ENCODE results near the gene IRAK2. TPM values are rescaled to one million over a fixed set of nuclear protein-coding genes. Genes with fewer than 3 reads are reported as not detected.
"Not testable (repeated sequence)": the region's sequence is repeated elsewhere in the genome, so short reads cannot be mapped to it uniquely, and the experiment has no call there.

Gene IRAK2
- total RNA-seq, 1 donor from 2014 or later = 2.0 TPM

GRCh38 chr3:10155658-10156057, 9.1 kb upstream of the IRAK2 start:
- Mint-ChIP-seq H3K9me3 (ENCODE audit: unreplicated experiment) (peaks cover 3% of the 10 kb centered on the region), H3K36me3 (ENCODE audit: low read depth, unreplicated experiment) (peaks cover 9% of the 10 kb centered on the region), H3K4me3 (ENCODE audit: unreplicated experiment) (no peak overlapping the region), H3K4me1 (ENCODE audit: low read depth, unreplicated experiment) (no peaks in the 10 kb centered on the region), H3K27me3 (ENCODE audit: low read depth, unreplicated experiment) (no peaks in the 10 kb centered on the region), H3K27ac (ENCODE audit: unreplicated experiment) (no peak overlapping the region)
- no peak overlapping the region for H3K27ac ChIP-seq (ENCODE audit: low read depth, low read length)
- H3K4me2 ChIP-seq (ENCODE audit: low read length) = no peak overlapping the region
- no peak overlapping the region for H3K4me3 ChIP-seq (ENCODE audit: insufficient read depth, low read depth, low read length)
- DNase-seq (ENCODE audit: low read depth) = no peak
- H4K20me1 ChIP-seq (ENCODE audit: insufficient read depth, low read length) = no peaks in the 10 kb centered on the region
- no peak overlapping the region for H2AFZ ChIP-seq (ENCODE audit: low read depth, low read length)
- no peak overlapping the region for H3K9ac ChIP-seq (ENCODE audit: low read length)
- no peak for FAIRE-seq
- no peaks in the 10 kb centered on the region for H3K9me3 ChIP-seq (ENCODE audit: insufficient read depth, low read depth, low read length)
- no peaks in the 10 kb centered on the region for H3K79me2 ChIP-seq (ENCODE audit: insufficient read depth, low read length)
- no peaks in the 10 kb centered on the region for H3K27me3 ChIP-seq (ENCODE audit: insufficient read depth, low read length)
- H3K4me1 ChIP-seq (ENCODE audit: insufficient read depth, low read length) = no peaks in the 10 kb centered on the region
- H3K36me3 ChIP-seq (ENCODE audit: insufficient read depth, low read length) = peaks cover 6% of the 10 kb centered on the region
- TF ChIP-seq CTCF (IDR thresholded peaks at IDR 0.05; ENCODE audit: insufficient read depth, low read depth, low read length) (no peak), EZH2 (IDR thresholded peaks at IDR 0.05; ENCODE audit: insufficient read depth, low read length) (no peak)

- peaks cover 5% of the 10 kb centered on the region for H3K36me3 Mint-ChIP-seq (ENCODE audit: low read depth, unreplicated experiment)
- no peak overlapping the region for H3K4me2 ChIP-seq (ENCODE audit: low read length)
- H3K79me2 ChIP-seq (ENCODE audit: insufficient read depth, low read length) = no peaks in the 10 kb centered on the region
- no peak for FAIRE-seq
- H3K9me3 Mint-ChIP-seq (ENCODE audit: unreplicated experiment) = peaks cover 3% of the 10 kb centered on the region
- H3K4me1 Mint-ChIP-seq (ENCODE audit: low read depth, unreplicated experiment) = no peaks in the 10 kb centered on the region
- H4K20me1 ChIP-seq (ENCODE audit: insufficient read depth, low read length) = no peaks in the 10 kb centered on the region
- H3K4me1 ChIP-seq (ENCODE audit: insufficient read depth, low read length) = no peaks in the 10 kb centered on the region
- no peak overlapping the region for H3K4me3 Mint-ChIP-seq (ENCODE audit: unreplicated experiment)
- H3K4me3 ChIP-seq (ENCODE audit: insufficient read depth, low read depth, low read length) = no peak overlapping the region
- H3K27me3 Mint-ChIP-seq (ENCODE audit: low read depth, unreplicated experiment) = peaks cover under 1% of the 10 kb centered on the region
- no peak for TF ChIP-seq EZH2 (IDR thresholded peaks at IDR 0.05; ENCODE audit: insufficient read depth, low read length)
- no peak for TF ChIP-seq CTCF (IDR thresholded peaks at IDR 0.05; ENCODE audit: insufficient read depth, low read depth, low read length)
- H3K27ac Mint-ChIP-seq (ENCODE audit: unreplicated experiment) = no peak overlapping the region
- H3K9me3 ChIP-seq (ENCODE audit: insufficient read depth, low read depth, low read length) = no peaks in the 10 kb centered on the region
- peaks cover 2% of the 10 kb centered on the region for H3K36me3 ChIP-seq (ENCODE audit: insufficient read depth, low read length)
- H3K27ac ChIP-seq (ENCODE audit: low read depth, low read length) = no peak overlapping the region
- H3K9ac ChIP-seq (ENCODE audit: low read length) = no peak overlapping the region
- no peak overlapping the region for H2AFZ ChIP-seq (ENCODE audit: low read depth, low read length)
- H3K27me3 ChIP-seq (ENCODE audit: insufficient read depth, low read length) = no peaks in the 10 kb centered on the region
- DNase-seq (ENCODE audit: low read depth) = no peak
These were observed 7.7 kb upstream of the IRAK2 start for GRCh38 chr3:10157031-10157430.

GRCh38 chr3:10158555-10158954, 6.2 kb upstream of the IRAK2 start:
- H3K36me3 Mint-ChIP-seq (ENCODE audit: low read depth, unreplicated experiment); H3K36me3 ChIP-seq (ENCODE audit: insufficient read depth, low read length); H3K9me3 ChIP-seq (ENCODE audit: insufficient read depth, low read depth, low read length); H3K4me3 Mint-ChIP-seq (ENCODE audit: unreplicated experiment); H3K27ac ChIP-seq (ENCODE audit: low read depth, low read length); H3K27me3 ChIP-seq (ENCODE audit: insufficient read depth, low read length); H3K4me2 ChIP-seq (ENCODE audit: low read length); H3K4me1 Mint-ChIP-seq (ENCODE audit: low read depth, unreplicated experiment); DNase-seq (ENCODE audit: low read depth); H3K9me3 Mint-ChIP-seq (ENCODE audit: unreplicated experiment); H3K4me1 ChIP-seq (ENCODE audit: insufficient read depth, low read length); H3K79me2 ChIP-seq (ENCODE audit: insufficient read depth, low read length); H3K4me3 ChIP-seq (ENCODE audit: insufficient read depth, low read depth, low read length); H2AFZ ChIP-seq (ENCODE audit: low read depth, low read length); H3K27ac Mint-ChIP-seq (ENCODE audit: unreplicated experiment); H3K27me3 Mint-ChIP-seq (ENCODE audit: low read depth, unreplicated experiment); FAIRE-seq; H4K20me1 ChIP-seq (ENCODE audit: insufficient read depth, low read length); H3K9ac ChIP-seq (ENCODE audit: low read length): not testable (repeated sequence)

All from astrocyte (in vitro differentiated cells and primary cell).